Panc1 (cell line): Measurements from ENCODE around the gene E2F6. TPM values are rescaled to one million over a fixed set of nuclear protein-coding genes. Genes with fewer than 3 reads are reported as not detected.

Experiments
- ATAC-seq: fragments of 200-7000 bp; cut with Tn5 transposase; 2 replicates; pipeline ENCODE4 v1.9.1; 2020; ENCODE audit warnings: mild to moderate bottlenecking, moderate library complexity
- BruUV-seq: library from RNA; stranded (reverse); fragments of 400-500 nt; replicated peaks from 2 replicates; lab custom pipeline; 2021; lab: Mats Ljungman, UMichigan
- CTCF ChIA-PET: fragments of 300-600 bp; sonication (Branson Sonifier 250); formaldehyde crosslinking; loops from one replicate; lab custom pipeline; 2022; ENCODE audit warnings: antibody characterized with exemption; lab: Charles Lee
- POLR2A ChIA-PET: fragments of 300-600 bp; sonication (Branson Sonifier 250); formaldehyde crosslinking; loops from one replicate; lab custom pipeline; 2022; ENCODE audit warnings: antibody characterized with exemption; lab: Charles Lee
- DNase-seq: peaks from one replicate; pipeline ENCODE4 v3.0.0-alpha.2; 2010; ENCODE audit warnings: low read depth, low spot score
- H3K27ac ChIP-seq: 2 replicates; pipeline ENCODE4 v1.5.1; 2011; ENCODE audit warnings: mild to moderate bottlenecking, low read length, inconsistent platforms
- H3K27me3 ChIP-seq: fragments of 200-500 bp; sonication (Bioruptor generic); 2 replicates; pipeline ENCODE4 v1.6.0; 2014; ENCODE audit warnings: low read length, inconsistent platforms; ENCODE audit not compliant: control insufficient read depth, insufficient read depth
- H3K36me3 ChIP-seq: fragments of 200-500 bp; sonication (Bioruptor generic); 2 replicates; pipeline ENCODE4 v1.5.1; 2014; ENCODE audit warnings: inconsistent platforms, mild to moderate bottlenecking, low read length, moderate library complexity; ENCODE audit not compliant: control insufficient read depth, insufficient read depth
- H3K4me1 ChIP-seq: 2 replicates; pipeline ENCODE4 v1.5.1; 2011; ENCODE audit warnings: inconsistent platforms, mild to moderate bottlenecking, low read length, moderate library complexity; ENCODE audit not compliant: control insufficient read depth, insufficient read depth
- H3K4me3 ChIP-seq, 2 experiments: 2 replicates each; pipeline ENCODE4 v1.5.1; 2011 to 2012; ENCODE audit warnings: low read depth in 2 of 2, low read length in 2 of 2, mild to moderate bottlenecking in 2 of 2, inconsistent platforms in 1 of 2, moderate library complexity in 1 of 2
- H3K9me3 ChIP-seq: fragments of 200-500 bp; sonication (Bioruptor generic); 2 replicates; pipeline ENCODE4 v1.5.1; 2014; ENCODE audit warnings: low read depth, mild to moderate bottlenecking, inconsistent platforms, low read length, moderate library complexity; ENCODE audit not compliant: control insufficient read depth, insufficient read depth
- POLR2AphosphoS5 ChIP-seq: IDR thresholded peaks from 2 replicates; pipeline ENCODE4 v1.6.1; 2012; ENCODE audit warnings: mild to moderate bottlenecking, low read depth, low read length, moderate library complexity
- REST ChIP-seq, 2 experiments: IDR thresholded peaks; 2 replicates each; pipeline ENCODE4 v1.6.1; 2011 to 2012; ENCODE audit warnings: low read depth in 2 of 2, control low read depth in 1 of 2, low read length in 1 of 2, mild to moderate bottlenecking in 1 of 2, moderate library complexity in 1 of 2; ENCODE audit not compliant: insufficient read depth in 1 of 2
- SIN3A ChIP-seq: IDR thresholded peaks from 2 replicates; pipeline ENCODE4 v1.6.1; 2012; ENCODE audit warnings: low read depth, mild to moderate bottlenecking, low read length, moderate library complexity, borderline replicate concordance; ENCODE audit not compliant: insufficient read depth
- TCF7L2 ChIP-seq: IDR thresholded peaks from 2 replicates; pipeline ENCODE4 v1.6.1; 2011; ENCODE audit warnings: mild to moderate bottlenecking, low read depth, low read length, inconsistent platforms
- in situ Hi-C: cut with HindIII; loops from 2 replicates; pipeline ENCODE4 v1.10.0; 2016; ENCODE audit warnings: low sequenced_read_pairs, low pct_unique_long_range_greater_than_20kb
- intact Hi-C: fragments of 100-400 bp; cut with micrococcal nuclease; formaldehyde crosslinking; loops from one replicate; pipeline ENCODE4 v1.10.0; 2022; ENCODE audit not compliant: unreplicated experiment
- total RNA-seq: library from RNA; stranded (reverse); gene quantifications from one replicate; pipeline ENCODE4 v1.2.1, GENCODE V29; 2021; ENCODE audit not compliant: unreplicated experiment
- TF ChIP-seq, protein P1 (sequence below): fragments of 450-650 bp; IDR thresholded peaks from 2 replicates; pipeline ENCODE4 v1.5.1; 2017; ENCODE audit warnings: mild to moderate bottlenecking

The E2F6 gene
- total RNA-seq, 1 experiment from 2014 or later: 23.9 TPM

DNA sequence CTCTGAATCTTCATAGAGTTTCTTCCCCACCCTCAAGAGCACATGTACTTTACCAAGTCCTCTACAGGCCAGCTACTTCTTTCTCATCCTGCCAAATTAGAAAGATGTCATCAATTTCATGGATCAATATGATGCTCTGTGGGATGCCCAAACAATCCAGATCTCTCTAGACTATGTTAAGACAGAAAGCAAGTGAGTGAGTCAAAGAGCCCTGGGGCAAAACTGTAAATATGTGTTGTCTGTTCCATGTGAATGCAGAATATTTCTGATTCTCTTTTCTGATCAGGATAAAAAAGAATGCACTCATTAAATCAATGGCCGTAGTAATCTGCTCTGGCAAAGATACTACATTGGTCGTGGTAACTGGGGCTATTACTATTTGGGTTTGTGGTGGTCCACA lies 68.4 kb downstream of the E2F6 start:
- Histone ChIP-seq H3K36me3 (no peaks in the 10 kb centered on the region), H3K27me3 (no peaks in the 10 kb centered on the region), H3K27ac (no peak overlapping the region), H3K9me3 (no peaks in the 10 kb centered on the region), H3K4me1 (no peaks in the 10 kb centered on the region), H3K4me3 (no peak overlapping the region)
- BruUV-seq: no TSS peak
- CTCF ChIA-PET: no interaction called here
- TF ChIP-seq REST (IDR thresholded peaks at IDR 0.05; ENCODE audit: insufficient read depth in 1 of 2, low read depth in 2 of 2, low read length in 1 of 2): no peak
- TF ChIP-seq POLR2AphosphoS5: no peak
- TF ChIP-seq, protein P1, sequence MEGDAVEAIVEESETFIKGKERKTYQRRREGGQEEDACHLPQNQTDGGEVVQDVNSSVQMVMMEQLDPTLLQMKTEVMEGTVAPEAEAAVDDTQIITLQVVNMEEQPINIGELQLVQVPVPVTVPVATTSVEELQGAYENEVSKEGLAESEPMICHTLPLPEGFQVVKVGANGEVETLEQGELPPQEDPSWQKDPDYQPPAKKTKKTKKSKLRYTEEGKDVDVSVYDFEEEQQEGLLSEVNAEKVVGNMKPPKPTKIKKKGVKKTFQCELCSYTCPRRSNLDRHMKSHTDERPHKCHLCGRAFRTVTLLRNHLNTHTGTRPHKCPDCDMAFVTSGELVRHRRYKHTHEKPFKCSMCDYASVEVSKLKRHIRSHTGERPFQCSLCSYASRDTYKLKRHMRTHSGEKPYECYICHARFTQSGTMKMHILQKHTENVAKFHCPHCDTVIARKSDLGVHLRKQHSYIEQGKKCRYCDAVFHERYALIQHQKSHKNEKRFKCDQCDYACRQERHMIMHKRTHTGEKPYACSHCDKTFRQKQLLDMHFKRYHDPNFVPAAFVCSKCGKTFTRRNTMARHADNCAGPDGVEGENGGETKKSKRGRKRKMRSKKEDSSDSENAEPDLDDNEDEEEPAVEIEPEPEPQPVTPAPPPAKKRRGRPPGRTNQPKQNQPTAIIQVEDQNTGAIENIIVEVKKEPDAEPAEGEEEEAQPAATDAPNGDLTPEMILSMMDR: no peak
- no peak for TF ChIP-seq TCF7L2
- TF ChIP-seq SIN3A: no peak
- POLR2A ChIA-PET: no interaction called here
- intact Hi-C loops (no loop called here), in situ Hi-C loops (no loop called here)
- no peak for DNase-seq
- no peak for ATAC-seq

DNA sequence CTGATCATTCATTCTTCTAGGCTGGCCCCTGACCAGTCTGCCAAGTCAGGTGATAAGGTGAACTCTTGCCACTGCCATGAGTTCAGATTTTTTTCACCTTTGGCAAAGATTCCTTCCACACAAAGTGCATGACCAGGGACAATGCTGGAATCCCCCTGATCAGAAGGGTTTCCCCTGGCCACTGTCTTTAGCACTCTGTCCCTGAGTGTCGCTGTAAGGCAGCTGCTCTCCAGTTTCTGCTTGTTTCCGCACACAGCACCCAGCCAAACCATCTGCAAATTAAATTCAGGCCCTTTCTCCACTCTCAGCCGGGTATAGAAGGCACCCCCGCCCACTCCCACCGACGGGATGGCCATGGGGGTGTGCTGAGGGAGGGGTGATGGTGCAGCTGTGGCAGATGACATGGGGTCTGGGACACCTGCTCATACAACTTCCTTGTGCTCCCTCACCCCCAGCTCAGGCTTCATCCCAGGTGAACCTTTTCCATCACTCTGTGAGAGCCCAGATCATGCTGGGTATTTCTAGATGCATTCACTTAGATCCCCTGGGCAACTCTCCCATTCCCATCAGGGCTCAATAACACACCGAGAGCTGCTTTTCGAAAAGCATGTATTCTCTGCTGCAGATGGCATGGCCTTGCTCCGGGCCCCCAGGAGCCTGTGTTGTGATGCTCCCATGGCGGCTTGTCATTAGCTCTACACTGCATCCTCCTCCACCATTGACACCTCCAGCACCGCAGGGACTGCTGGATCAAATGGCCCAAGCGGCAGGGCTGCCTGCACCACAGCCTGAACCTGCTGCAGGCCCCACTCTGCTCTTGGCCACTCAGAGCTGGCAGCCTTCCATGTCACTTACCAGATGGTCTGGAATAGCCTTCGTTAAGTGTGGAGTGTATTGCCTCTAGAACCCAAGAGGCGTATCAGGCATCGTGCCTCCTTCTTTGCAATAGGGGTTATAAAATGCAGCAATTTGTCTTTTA lies 69.2 kb downstream of the E2F6 start:
- ATAC-seq (no peak), DNase-seq (no peak)
- CTCF ChIA-PET: no interaction called here
- H3K4me3 ChIP-seq: no peak overlapping the region
- no peaks in the 10 kb centered on the region for H3K27me3 ChIP-seq
- in situ Hi-C loops: no loop called here
- TF ChIP-seq, protein P1: no peak
- TF ChIP-seq REST (IDR thresholded peaks at IDR 0.05; ENCODE audit: insufficient read depth in 1 of 2, low read depth in 2 of 2, low read length in 1 of 2) (no peak), POLR2AphosphoS5 (no peak), TCF7L2 (no peak), SIN3A (no peak)
- no peak overlapping the region for H3K27ac ChIP-seq
- H3K9me3 ChIP-seq: no peaks in the 10 kb centered on the region
- no peaks in the 10 kb centered on the region for H3K36me3 ChIP-seq
- POLR2A ChIA-PET: no interaction called here
- BruUV-seq: no TSS peak
- intact Hi-C loops: no loop called here
- H3K4me1 ChIP-seq: 0 out of 2 replicates have a peak, but pooled peaks cover 5% of the 10 kb centered on the region
